H1 (cell line): ENCODE data around the gene PMF1. TPM values are rescaled to one million over a fixed set of nuclear protein-coding genes. Genes with fewer than 3 reads are reported as not detected.

Experiments
- CTCF ChIA-PET: fragments of 300-600 bp; sonication (Branson Sonifier 250); formaldehyde crosslinking; loops from one replicate; lab custom pipeline; 2021; ENCODE audit not compliant: partially characterized antibody; lab: Charles Lee
- POLR2A ChIA-PET: fragments of 300-600 bp; sonication (Branson Sonifier 250); formaldehyde crosslinking; loops from one replicate; lab custom pipeline; 2021; ENCODE audit warnings: inconsistent platforms; ENCODE audit not compliant: partially characterized antibody; lab: Charles Lee
- DNase-seq, 2 experiments: peaks; one replicate each; pipeline versions ENCODE4 v3.0.0 to v3.0.0-alpha.2; 2010 to 2022; ENCODE audit warnings: low spot score in 2 of 2, low read depth in 1 of 2, mixed read lengths in 1 of 2
- FAIRE-seq: peaks from 2 replicates; lab custom pipeline; 2011; peaks lifted over from hg19 to GRCh38; lab: Jason Lieb, UNC
- H2AFZ ChIP-seq: 2 replicates; pipeline ENCODE4 v1.8.1; 2012; ENCODE audit warnings: low read length, inconsistent platforms
- H2AK5ac ChIP-seq: 2 replicates; pipeline ENCODE4 v1.6.1; 2013; ENCODE audit warnings: low read depth, low read length
- H2BK120ac ChIP-seq: replicated peaks from 2 replicates; pipeline ENCODE3; 2013; ENCODE audit warnings: low read depth, low read length, inconsistent platforms
- H2BK12ac ChIP-seq: 2 replicates; pipeline ENCODE4 v1.6.1; 2013; ENCODE audit warnings: low read depth, low read length
- H2BK15ac ChIP-seq: 2 replicates; pipeline ENCODE4 v1.6.1; 2013; ENCODE audit warnings: low read length
- H2BK20ac ChIP-seq: 2 replicates; pipeline ENCODE4 v1.6.1; 2013; ENCODE audit warnings: low read length
- H2BK5ac ChIP-seq: 2 replicates; pipeline ENCODE4 v1.6.1; 2013; ENCODE audit warnings: low read depth, low read length
- H3K14ac ChIP-seq: 2 replicates; pipeline ENCODE4 v1.6.1; 2013; ENCODE audit warnings: inconsistent platforms; ENCODE audit not compliant: insufficient read length
- H3K18ac ChIP-seq: 2 replicates; pipeline ENCODE4 v1.6.1; 2013; ENCODE audit warnings: low read length; ENCODE audit errors: extremely low read depth
- H3K23ac ChIP-seq: 2 replicates; pipeline ENCODE4 v1.6.1; 2013; ENCODE audit warnings: inconsistent platforms; ENCODE audit not compliant: insufficient read length
- H3K23me2 ChIP-seq: 2 replicates; pipeline ENCODE4 v1.6.1; 2013; ENCODE audit warnings: low read depth, low read length
- H3K27ac ChIP-seq: 2 replicates; pipeline ENCODE4 v1.6.1; 2011; ENCODE audit warnings: low read depth, low read length, inconsistent platforms
- H3K27me3 ChIP-seq, 4 experiments: replicated peaks in 1 of 4; 1 replicate in 1 of 4; 2 replicates in 3 of 4; pipeline versions ENCODE4 v1.6.1 to v1.8.1; 2011 to 2013; ENCODE audit warnings: low read length in 3 of 4, mild to moderate bottlenecking in 3 of 4, inconsistent platforms in 2 of 4, mixed read lengths in 2 of 4, moderate library complexity in 1 of 4; ENCODE audit not compliant: control insufficient read depth in 3 of 4, insufficient read depth in 3 of 4; ENCODE audit errors: extremely low read depth in 1 of 4
- H3K36me3 ChIP-seq, 4 experiments: 2 replicates each; pipeline versions ENCODE4 v1.6.1 to v1.8.1; 2011 to 2013; ENCODE audit warnings: mild to moderate bottlenecking in 4 of 4, low read length in 3 of 4, moderate library complexity in 2 of 4, control low read depth in 1 of 4, inconsistent platforms in 1 of 4; ENCODE audit not compliant: insufficient read depth in 4 of 4, control insufficient read depth in 2 of 4
- H3K4ac ChIP-seq: replicated peaks from 2 replicates; pipeline ENCODE3; 2013; ENCODE audit warnings: low read length, low read depth, mixed read lengths, inconsistent platforms; ENCODE audit not compliant: insufficient read length
- H3K4me1 ChIP-seq, 4 experiments: replicated peaks in 1 of 4; 1 replicate in 1 of 4; 2 replicates in 3 of 4; pipeline versions ENCODE4 v1.6.1 to v1.8.1; 2011 to 2013; ENCODE audit warnings: low read length in 3 of 4, inconsistent platforms in 2 of 4, mixed read lengths in 1 of 4; ENCODE audit not compliant: insufficient read depth in 4 of 4, control insufficient read depth in 3 of 4
- H3K4me2 ChIP-seq, 2 experiments: 2 replicates each; pipeline versions ENCODE4 v1.6.1 to v1.8.1; 2011 to 2013; ENCODE audit warnings: low read depth in 2 of 2, low read length in 2 of 2, control low read depth in 1 of 2, inconsistent platforms in 1 of 2, mild to moderate bottlenecking in 1 of 2; ENCODE audit not compliant: insufficient read depth in 1 of 2
- H3K4me3 ChIP-seq, 4 experiments: fragments of 200-600, 300-600 bp in 1 of 4; sonication (generic), shearing (Covaris generic), sonication (Bioruptor Twin) in 1 of 4; 2 replicates each; pipeline versions ENCODE4 v1.5.1 to v1.8.1; 2011 to 2016; ENCODE audit warnings: low read length in 4 of 4, low read depth in 3 of 4, control low read depth in 2 of 4, inconsistent platforms in 2 of 4, mild to moderate bottlenecking in 2 of 4, mixed read lengths in 1 of 4, moderate library complexity in 1 of 4; ENCODE audit not compliant: insufficient read depth in 2 of 4; ENCODE audit errors: extremely low read depth in 1 of 4
- H3K56ac ChIP-seq: replicated peaks from 2 replicates; pipeline ENCODE3; 2013; ENCODE audit warnings: low read depth, mild to moderate bottlenecking, mixed read lengths, low read length, inconsistent platforms; ENCODE audit not compliant: insufficient read length
- H3K79me1 ChIP-seq: 2 replicates; pipeline ENCODE4 v1.6.1; 2013; ENCODE audit warnings: low read depth, low read length, control low read depth
- H3K79me2 ChIP-seq, 2 experiments: 2 replicates each; pipeline versions ENCODE4 v1.6.1 to v1.8.1; 2012 to 2013; ENCODE audit warnings: low read length in 2 of 2, mild to moderate bottlenecking in 2 of 2, inconsistent platforms in 1 of 2; ENCODE audit not compliant: insufficient read depth in 2 of 2, control insufficient read depth in 1 of 2
- H3K9ac ChIP-seq, 4 experiments: replicated peaks in 1 of 4; 1 replicate in 1 of 4; 2 replicates in 3 of 4; pipeline versions ENCODE4 v1.6.1 to v1.8.1; 2011 to 2013; ENCODE audit warnings: low read depth in 3 of 4, low read length in 3 of 4, control low read depth in 2 of 4, mild to moderate bottlenecking in 2 of 4, moderate library complexity in 2 of 4, inconsistent platforms in 1 of 4; ENCODE audit errors: extremely low read depth in 1 of 4
- H3K9me3 ChIP-seq, 2 experiments: 2 replicates each; pipeline versions ENCODE4 v1.6.1 to v1.8.1; 2012 to 2013; ENCODE audit warnings: mild to moderate bottlenecking in 2 of 2, moderate library complexity in 2 of 2, control low read depth in 1 of 2, inconsistent platforms in 1 of 2, low read depth in 1 of 2, low read length in 1 of 2, mixed read lengths in 1 of 2; ENCODE audit not compliant: insufficient read depth in 2 of 2
- H4K20me1 ChIP-seq, 2 experiments: replicated peaks in 1 of 2; 2 replicates each; pipeline versions ENCODE3 to v1.8.1; 2011 to 2013; ENCODE audit warnings: inconsistent platforms in 2 of 2, low read length in 2 of 2, mild to moderate bottlenecking in 1 of 2; ENCODE audit not compliant: insufficient read depth in 2 of 2, control insufficient read depth in 1 of 2
- H4K5ac ChIP-seq: 2 replicates; pipeline ENCODE4 v1.6.1; 2013; ENCODE audit warnings: low read length, low read depth, mixed read lengths, inconsistent platforms; ENCODE audit not compliant: insufficient read length
- H4K8ac ChIP-seq: 2 replicates; pipeline ENCODE4 v1.8.0; 2013; ENCODE audit warnings: mild to moderate bottlenecking, moderate library complexity, low read length, inconsistent platforms; ENCODE audit not compliant: insufficient read depth; ENCODE audit errors: extremely low read depth
- H4K91ac ChIP-seq: replicated peaks from 2 replicates; pipeline ENCODE3; 2013; ENCODE audit warnings: low read length, mixed read lengths, inconsistent platforms; ENCODE audit not compliant: insufficient read length
- SIN3A ChIP-seq, 2 experiments: IDR thresholded peaks in 1 of 2; conservative IDR thresholded peaks in 1 of 2; 2 replicates each; pipeline ENCODE4 v1.6.1; 2011 to 2012; ENCODE audit warnings: low read length in 2 of 2, improper control_type of control experiment in 1 of 2, low read depth in 1 of 2, mild to moderate bottlenecking in 1 of 2
- SP2 ChIP-seq: IDR thresholded peaks from 2 replicates; pipeline ENCODE4 v1.6.1; 2012; ENCODE audit warnings: mild to moderate bottlenecking, low read length, inconsistent platforms
- WGBS, 2 experiments: shearing (Covaris generic) in 1 of 2; methylation state at CpG; one replicate each; pipeline versions ENCODE4 v1.1.6 to v1.1.7; 2013 to 2015; ENCODE audit warnings: low lambda C conversion rate in 2 of 2, mixed read lengths in 2 of 2, inconsistent platforms in 1 of 2, low coverage in 1 of 2, missing lambda C conversion rate in 1 of 2; ENCODE audit not compliant: insufficient replicate concordance in 2 of 2, insufficient coverage in 1 of 2, insufficient read length in 1 of 2; ENCODE audit errors: extremely low coverage in 1 of 2, missing lambda C conversion rate in 1 of 2; 5-methylcytosine and 5-hydroxymethylcytosine counted together
- polyA plus RNA-seq, 7 experiments: library from polyadenylated mRNA; depleted of rRNA in 3 of 7; stranded (reverse) in 5 of 7; unstranded in 2 of 7; fragments of >200 nt in 5 of 7; fragments of 200-250 nt in 2 of 7; gene quantifications; 1 replicate in 5 of 7; 2 replicates in 1 of 7; 4 replicates in 1 of 7; pipeline versions ENCODE4 v1.2.1 to v1.2.3, GENCODE V29; 2011 to 2013; ENCODE audit warnings: missing spikeins in 2 of 7, mixed read lengths in 2 of 7
- total RNA-seq: library from RNA; stranded (reverse); fragmentation: NEBNext Ultra II Directional; extraction: Animal tissue kit (Norgen Biotek cat#: 25700); gene quantifications from 2 replicates; pipeline ENCODE4 v1.2.1, GENCODE V29; 2021
- TF ChIP-seq, protein P1 (sequence below): IDR thresholded peaks from 2 replicates; pipeline ENCODE4 v1.6.1; 2012; ENCODE audit warnings: inconsistent platforms

PMF1 gene
- total and polyA plus RNA-seq, 2 of the 8 experiments (the other 6 are each of a cell fraction or from before 2014, with no cell fraction given): 113 to 296 TPM

- Histone ChIP-seq H2BK20ac (no peak overlapping the region), H3K4me3 (peak overlapping the region; percentile 74 to 93 (median 85); a peak in 7 of 8 replicates), H3K14ac (no peak overlapping the region), H2AK5ac (no peak overlapping the region), H3K27me3 (no peaks in the 10 kb centered on the region), H3K79me1 (peaks cover 10% of the 10 kb centered on the region), H2BK5ac (0 out of 2 replicates have a peak overlapping the region, but pooled peaks have one; percentile 9), H3K79me2 (peaks cover 23 to 37% of the 10 kb centered on the region in 2 experiments), H3K27ac (0 out of 2 replicates have a peak overlapping the region, but pooled peaks have one; percentile 90), H4K91ac (no peak overlapping the region), H2BK15ac (no peak overlapping the region), H2AFZ (no peak overlapping the region), H3K18ac (no peak overlapping the region), H2BK120ac (no peak overlapping the region), H2BK12ac (no peak overlapping the region), H4K20me1 (peaks cover 3 to 20% of the 10 kb centered on the region in 2 experiments), H4K8ac (no peak overlapping the region; the same call in 1 of the 2 replicates), H4K5ac (no peak overlapping the region), H3K56ac (no peak overlapping the region), H3K4me2 (peak overlapping the region; percentile 91 to 92), H3K9ac (peak overlapping the region in 3 of 4 experiments; percentile 91 to 97 (median 95); a peak in 4 of 7 replicates), H3K23ac (no peak overlapping the region), H3K23me2 (peaks cover 13% of the 10 kb centered on the region), H3K36me3 (peaks cover 20 to 33% (median 29%) of the 10 kb centered on the region in 4 experiments; a peak in 7 of 8 replicates), H3K9me3 (no peaks in the 10 kb centered on the region), H3K4ac (no peak overlapping the region), H3K4me1 (peaks cover 0 to 10% (median 3%) of the 10 kb centered on the region in 4 experiments; a peak in 2 of 7 replicates)
- POLR2A ChIA-PET: interaction anchor here (0.9 to 17.4 kb wide), 22 partner anchors 9 to 369 kb away, joined by 3 to 221 read pairs (median 6); partner anchors contain the start of genes BGLAP, CCT3, GLMP and PAQR6
- WGBS, 2 experiments: 69% methylated on average over 8 of the region's 8 CpGs; no CpG with 5 or more reads in 1 of the 2 experiments
- TF ChIP-seq, protein P1, sequence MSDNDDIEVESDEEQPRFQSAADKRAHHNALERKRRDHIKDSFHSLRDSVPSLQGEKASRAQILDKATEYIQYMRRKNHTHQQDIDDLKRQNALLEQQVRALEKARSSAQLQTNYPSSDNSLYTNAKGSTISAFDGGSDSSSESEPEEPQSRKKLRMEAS: peak; percentile 47
- TF ChIP-seq SIN3A (conservative IDR thresholded peaks at IDR 0.05 in 1 of 2, IDR thresholded peaks at IDR 0.05 in 1 of 2; ENCODE audit: low read depth in 1 of 2, low read length in 2 of 2) (peak; percentile 47 to 65; a peak in 1 of 4 replicates), SP2 (no peak)
- FAIRE-seq (no peak), DNase-seq (no peak)
- CTCF ChIA-PET: interaction anchor here (0.6 to 5.3 kb wide), 13 partner anchors 10 to 165 kb away, joined by 3 to 25 read pairs (median 4); no protein-coding TSS in a partner anchor
Measured at GRCh38 chr1:156281281-156281680, 68.5 kb downstream of the PMF1 start.
